KMS-11 (cell line): ENCODE data around the gene GRHL1.

Experiments
- H2AFZ ChIP-seq: fragments of 200-600 bp; sonication (generic); 2 replicates; pipeline ENCODE4 v1.6.1; 2016; ENCODE audit warnings: antibody characterized with exemption, mixed run types, low read depth
- H3K27ac ChIP-seq: fragments of 200-600 bp; sonication (generic); 2 replicates; pipeline ENCODE4 v1.6.1; 2016; ENCODE audit warnings: mild to moderate bottlenecking, mixed run types
- H3K27me3 ChIP-seq: fragments of 200-600 bp; sonication (generic); 2 replicates; pipeline ENCODE4 v1.6.1; 2017; ENCODE audit warnings: mild to moderate bottlenecking, low read depth, mixed run types, moderate library complexity; ENCODE audit not compliant: insufficient read depth
- H3K36me3 ChIP-seq: fragments of 200-600 bp; sonication (generic); 2 replicates; pipeline ENCODE4 v1.6.1; 2017; ENCODE audit warnings: mild to moderate bottlenecking, mixed run types; ENCODE audit not compliant: insufficient read depth
- H3K4me1 ChIP-seq: fragments of 200-600 bp; sonication (generic); 2 replicates; pipeline ENCODE4 v1.6.1; 2016; ENCODE audit warnings: mild to moderate bottlenecking, low read depth, mixed run types; ENCODE audit not compliant: poor library complexity, severe bottlenecking
- H3K4me2 ChIP-seq: fragments of 200-600 bp; sonication (generic); 2 replicates; pipeline ENCODE4 v1.7.0; 2016; ENCODE audit warnings: mild to moderate bottlenecking, mixed run types
- H3K4me3 ChIP-seq: fragments of 200-600 bp; sonication (generic); IDR thresholded peaks from 2 replicates; pipeline ENCODE4 v1.6.1; 2017; ENCODE audit warnings: low read depth, low read length, mixed read lengths; ENCODE audit not compliant: insufficient read depth
- H3K79me2 ChIP-seq: fragments of 200-600 bp; sonication (generic); 2 replicates; pipeline ENCODE4 v1.6.1; 2016; ENCODE audit warnings: low read depth, mixed run types; ENCODE audit not compliant: insufficient read depth
- H3K9ac ChIP-seq: fragments of 200-600 bp; sonication (generic); 2 replicates; pipeline ENCODE4 v1.6.1; 2016; ENCODE audit warnings: mild to moderate bottlenecking, mixed run types
- H4K20me1 ChIP-seq: fragments of 200-600 bp; sonication (generic); 2 replicates; pipeline ENCODE4 v1.6.1; 2016; ENCODE audit warnings: mild to moderate bottlenecking, mixed run types; ENCODE audit not compliant: insufficient read depth
- CTCF ChIP-seq: fragments of 200-600 bp; sonication (generic); conservative IDR thresholded peaks from 2 replicates; pipeline ENCODE4 v1.6.1; 2017; ENCODE audit warnings: low read depth, mild to moderate bottlenecking, antibody characterized with exemption, low read length, moderate library complexity, mixed read lengths

Gene GRHL1

GRCh38 chr2:9952286-9952737 lies 819 bp downstream of the GRHL1 start:
- H3K4me1 ChIP-seq, result peaks cover 5% of the 10 kb centered on the region
- H3K4me3 ChIP-seq, result no peak overlapping the region
- no peaks in the 10 kb centered on the region for H3K79me2 ChIP-seq
- peaks cover 3% of the 10 kb centered on the region; the same call in 1 of the 2 replicates for H3K27me3 ChIP-seq
- H3K9ac ChIP-seq, result no peak overlapping the region
- TF ChIP-seq CTCF, result no peak
- H4K20me1 ChIP-seq, result no peaks in the 10 kb centered on the region
- peak overlapping the region; percentile 17; the same call in 1 of the 2 replicates for H3K4me2 ChIP-seq
- H3K27ac ChIP-seq, result no peak overlapping the region
- H2AFZ ChIP-seq, result peak overlapping the region; percentile 78
- no peaks in the 10 kb centered on the region for H3K36me3 ChIP-seq

- Histone ChIP-seq H3K4me3 (no peak overlapping the region), H3K9ac (no peak overlapping the region), H3K27ac (no peak overlapping the region), H3K79me2 (no peaks in the 10 kb centered on the region), H3K4me2 (no peak overlapping the region), H3K36me3 (no peaks in the 10 kb centered on the region), H4K20me1 (no peaks in the 10 kb centered on the region), H3K4me1 (peaks cover 5% of the 10 kb centered on the region), H3K27me3 (peaks cover 3% of the 10 kb centered on the region; the same call in 1 of the 2 replicates), H2AFZ (no peak overlapping the region)
- no peak for TF ChIP-seq CTCF
Measured at GRCh38 chr2:9952856-9953503, 1.5 kb downstream of the GRHL1 start.

GRCh38 chr2:9954136-9954535 lies 2.6 kb downstream of the GRHL1 start:
- Histone ChIP-seq H3K27ac (no peak overlapping the region), H3K9ac (no peak overlapping the region), H2AFZ (no peak overlapping the region), H3K27me3 (peaks cover 3% of the 10 kb centered on the region; the same call in 1 of the 2 replicates), H3K79me2 (no peaks in the 10 kb centered on the region), H3K4me3 (no peak overlapping the region), H4K20me1 (no peaks in the 10 kb centered on the region), H3K4me1 (peaks cover 5% of the 10 kb centered on the region), H3K36me3 (no peaks in the 10 kb centered on the region), H3K4me2 (no peak overlapping the region)
- no peak for TF ChIP-seq CTCF

GRCh38 chr2:9958057-9958456 lies 6.6 kb downstream of the GRHL1 start:
- no peaks in the 10 kb centered on the region for H3K36me3 ChIP-seq
- H2AFZ ChIP-seq, result no peak overlapping the region
- H3K4me2 ChIP-seq, result no peak overlapping the region
- H3K27ac ChIP-seq, result no peak overlapping the region
- no peak for TF ChIP-seq CTCF
- H3K4me3 ChIP-seq, result no peak overlapping the region
- H3K27me3 ChIP-seq, result no peaks in the 10 kb centered on the region
- H3K4me1 ChIP-seq, result no peaks in the 10 kb centered on the region
- H3K79me2 ChIP-seq, result no peaks in the 10 kb centered on the region
- H3K9ac ChIP-seq, result no peak overlapping the region
- H4K20me1 ChIP-seq, result no peaks in the 10 kb centered on the region
